HG03432 (cell line): ENCODE measurements around the gene SORD.
"Not testable (repeated sequence)": the region's sequence is repeated elsewhere in the genome, so short reads cannot be mapped to it uniquely, and the experiment has no call there.

Experiments
- ATAC-seq: cut with Tn5 transposase; IDR thresholded peaks from one replicate; pipeline ENCODE4 v1.9.1; 2021; ENCODE audit warnings: mild to moderate bottlenecking, moderate library complexity; ENCODE audit not compliant: unreplicated experiment

The SORD gene

GRCh38 chr15:45058690-45059675 lies 36.0 kb downstream of the SORD start:
- ATAC-seq, result not testable (repeated sequence)

- ATAC-seq, result not testable (repeated sequence)
Observed at GRCh38 chr15:45062301-45062700, 39.3 kb downstream of the SORD start.

- ATAC-seq, result no peak
Observed at GRCh38 chr15:45064386-45064785, 41.4 kb downstream of the SORD start.

- not testable (repeated sequence) for ATAC-seq
Observed at GRCh38 chr15:45069942-45070360, 47.0 kb downstream of the SORD start.

GRCh38 chr15:45073602-45074001 lies 50.6 kb downstream of the SORD start:
- not testable (repeated sequence) for ATAC-seq

- not testable (repeated sequence) for ATAC-seq
Observed at GRCh38 chr15:45075440-45076320, 52.7 kb downstream of the SORD start.

GRCh38 chr15:45077391-45077790 lies 54.4 kb downstream of the SORD start:
- ATAC-seq, result not testable (repeated sequence)

- ATAC-seq, result not testable (repeated sequence)
Observed at GRCh38 chr15:45079201-45079600, 56.2 kb downstream of the SORD start.

GRCh38 chr15:45079628-45080246 lies 56.7 kb downstream of the SORD start:
- not testable (repeated sequence) for ATAC-seq

- not testable (repeated sequence) for ATAC-seq
Observed at GRCh38 chr15:45080593-45080992, 57.6 kb downstream of the SORD start.

GRCh38 chr15:45082412-45082811 lies 59.4 kb downstream of the SORD start:
- not testable (repeated sequence) for ATAC-seq

GRCh38 chr15:45083223-45083622 lies 60.2 kb downstream of the SORD start:
- ATAC-seq, result no peak

- no peak for ATAC-seq
Observed at GRCh38 chr15:45084163-45084562, 61.2 kb downstream of the SORD start.

GRCh38 chr15:45087513-45087912 lies 64.5 kb downstream of the SORD start:
- ATAC-seq, result no peak

GRCh38 chr15:45088801-45089711 lies 66.1 kb downstream of the SORD start:
- no peak for ATAC-seq

GRCh38 chr15:45089712-45090373 lies 66.8 kb downstream of the SORD start:
- no peak for ATAC-seq

- ATAC-seq, result no peak
Observed at GRCh38 chr15:45091161-45091560, 68.2 kb downstream of the SORD start.

GRCh38 chr15:45091576-45091975 lies 68.6 kb downstream of the SORD start:
- no peak for ATAC-seq

GRCh38 chr15:45093013-45093412 lies 70.0 kb downstream of the SORD start:
- ATAC-seq, result no peak
